Measurements from ENCODE around the gene B4GALT6.
"Not testable (repeated sequence)": the region's sequence is repeated elsewhere in the genome, so short reads cannot be mapped to it uniquely, and the experiment has no call there.

The B4GALT6 gene

DNA sequence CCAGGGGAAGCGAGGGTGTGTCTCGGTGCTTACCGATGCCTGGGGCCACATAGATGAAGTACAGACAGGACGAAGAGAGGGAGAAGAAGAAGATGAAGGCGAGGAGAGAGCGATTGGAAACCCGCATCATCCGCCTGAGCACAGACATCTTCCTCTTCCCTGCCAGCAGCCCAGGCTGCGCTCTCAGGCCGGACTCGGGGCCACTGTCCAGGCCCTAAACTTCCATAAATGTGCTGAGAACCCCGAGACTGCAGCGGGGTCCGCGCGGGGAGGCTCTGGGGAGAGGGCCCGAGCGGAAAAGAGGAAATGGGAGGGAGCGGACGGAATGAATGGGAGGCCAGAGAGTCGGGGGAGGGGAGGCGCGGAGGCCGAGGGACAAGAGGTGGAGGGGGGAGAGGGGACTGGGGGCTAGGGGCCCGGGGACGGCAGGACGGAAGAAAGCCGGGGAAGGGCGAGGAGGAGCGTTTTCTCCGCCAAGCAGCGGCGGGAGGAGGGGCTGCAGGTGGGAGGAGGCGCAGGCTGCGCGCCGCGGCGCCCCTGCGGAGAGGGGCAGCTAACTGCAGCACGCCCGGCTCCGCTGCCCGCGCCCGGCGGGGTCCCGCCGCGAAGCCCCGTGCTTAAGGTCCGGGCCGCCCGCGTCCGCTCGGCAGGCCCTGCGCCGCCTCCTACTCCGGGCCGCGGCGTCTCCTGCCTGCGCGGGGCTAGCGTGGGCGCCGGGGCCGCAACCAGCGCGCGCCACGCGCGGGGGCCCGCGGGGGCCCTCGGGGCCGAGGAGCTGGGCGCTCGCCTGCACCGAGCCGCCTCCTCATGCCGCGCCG is at the start of gene B4GALT6:
B4GALT6 (minus strand) TSS at position 303 of the 818 bp plus-strand sequence; CDS start at position 148, 155 bp downstream.
- Mint-ChIP-seq H3K4me3 (peak within 1 kb of the TSS; percentile 90), H3K27me3 (peaks cover 36% of the 10 kb centered on the region), H3K9me3 (no peaks in the 10 kb centered on the region), H3K4me1 (peaks cover 9% of the 10 kb centered on the region), H3K27ac (peak within 1 kb of the TSS; percentile 62), H3K36me3 (no peaks in the 10 kb centered on the region)
- ATAC-seq = peak; percentile 59

DNA sequence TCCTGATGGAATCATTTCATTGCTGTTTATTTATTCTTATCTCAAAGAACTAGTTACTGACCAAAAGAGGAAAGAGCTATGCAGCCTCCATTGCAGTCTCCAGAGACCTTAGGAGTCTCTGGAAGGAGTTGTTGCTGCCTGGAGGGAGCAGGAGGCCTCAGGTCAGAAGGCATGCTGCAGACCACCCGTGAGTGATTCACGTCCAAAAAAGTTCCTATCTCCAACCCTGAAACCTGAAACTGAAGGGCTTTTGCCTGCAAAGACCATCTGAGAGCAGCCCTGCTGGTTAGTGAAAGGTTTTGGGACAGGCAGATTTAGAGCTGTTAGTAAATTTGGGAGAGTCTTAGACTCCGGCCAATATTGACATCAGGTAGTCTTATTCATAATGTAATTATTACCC is 47.2 kb upstream of the B4GALT6 start:
- no peak overlapping the region for H3K4me3 Mint-ChIP-seq
- no peaks in the 10 kb centered on the region for H3K9me3 Mint-ChIP-seq
- H3K4me1 Mint-ChIP-seq = no peaks in the 10 kb centered on the region
- no peaks in the 10 kb centered on the region for H3K27me3 Mint-ChIP-seq
- H3K27ac Mint-ChIP-seq = no peak overlapping the region
- no peak for ATAC-seq
- no peaks in the 10 kb centered on the region for H3K36me3 Mint-ChIP-seq

- ATAC-seq, H3K27ac Mint-ChIP-seq, H3K9me3 Mint-ChIP-seq, H3K4me1 Mint-ChIP-seq, H3K4me3 Mint-ChIP-seq, H3K36me3 Mint-ChIP-seq: not testable (repeated sequence)
- H3K27me3 Mint-ChIP-seq = peaks cover 17% of the 10 kb centered on the region
These were observed 44.8 kb upstream of the B4GALT6 start for GRCh38 chr18:31729196-31729595.

DNA sequence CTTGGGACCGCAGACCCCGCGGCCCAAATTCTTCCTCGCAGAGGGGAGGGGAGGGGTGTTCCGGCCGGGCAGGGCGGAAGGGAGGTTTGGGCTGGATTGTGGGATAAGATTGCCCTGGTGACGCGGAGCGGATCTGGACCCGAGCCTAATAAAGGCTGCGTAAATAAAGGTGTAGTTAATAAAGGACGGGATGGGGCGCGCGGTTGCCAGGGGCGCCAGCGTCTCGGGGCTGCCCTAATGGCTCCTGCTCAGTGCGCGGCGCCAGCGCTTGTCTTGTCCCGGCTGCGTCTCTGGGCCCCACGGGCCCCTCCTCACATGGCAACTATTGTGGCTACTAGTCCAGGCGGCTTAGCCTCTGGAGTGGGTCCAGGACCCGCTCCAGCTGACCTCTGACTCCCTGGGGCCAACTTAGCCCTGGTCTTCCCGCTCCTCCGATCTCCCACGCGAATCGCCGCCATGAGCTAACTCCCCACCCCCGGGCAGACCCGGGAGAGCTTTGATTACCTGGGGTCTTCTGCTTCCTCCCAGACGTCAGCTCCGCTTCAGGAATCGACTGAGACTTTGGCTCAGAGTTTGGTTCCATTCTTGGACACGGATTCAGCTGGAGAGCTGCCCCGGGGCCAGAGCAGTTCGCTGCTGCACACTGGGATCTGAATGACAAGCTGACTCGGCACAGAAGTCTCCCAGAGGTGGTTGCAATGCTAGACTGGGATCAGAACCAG is 39.8 kb upstream of the B4GALT6 start:
- H3K27ac Mint-ChIP-seq = no peak overlapping the region
- peaks cover 21% of the 10 kb centered on the region for H3K27me3 Mint-ChIP-seq
- no peak for ATAC-seq
- peak overlapping the region; percentile 63 for H3K4me3 Mint-ChIP-seq
- peaks cover 7% of the 10 kb centered on the region for H3K4me1 Mint-ChIP-seq
- peaks cover 6% of the 10 kb centered on the region for H3K9me3 Mint-ChIP-seq
- H3K36me3 Mint-ChIP-seq = no peaks in the 10 kb centered on the region

DNA sequence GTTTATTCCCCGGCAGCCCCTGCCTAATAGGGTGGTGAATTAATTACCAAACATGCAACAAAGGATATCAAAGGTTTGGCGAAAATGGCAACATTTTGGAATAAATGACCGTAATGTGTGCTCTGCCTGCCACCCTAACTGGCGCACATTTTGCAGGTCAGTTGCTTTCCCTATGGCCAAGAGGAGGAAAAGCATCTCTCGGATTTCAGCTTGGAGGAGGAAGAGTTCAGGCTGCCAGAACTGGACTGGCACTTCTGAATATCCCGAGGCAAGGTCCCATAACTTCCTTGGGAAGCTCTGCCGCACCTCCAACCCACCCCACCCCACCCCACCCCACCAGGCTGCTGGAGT is 39.2 kb upstream of the B4GALT6 start:
- Mint-ChIP-seq H3K36me3 (no peaks in the 10 kb centered on the region), H3K27ac (no peak overlapping the region), H3K9me3 (peaks cover 7% of the 10 kb centered on the region), H3K4me1 (peaks cover 7% of the 10 kb centered on the region), H3K27me3 (peaks cover 21% of the 10 kb centered on the region), H3K4me3 (no peak overlapping the region)
- ATAC-seq = no peak

DNA sequence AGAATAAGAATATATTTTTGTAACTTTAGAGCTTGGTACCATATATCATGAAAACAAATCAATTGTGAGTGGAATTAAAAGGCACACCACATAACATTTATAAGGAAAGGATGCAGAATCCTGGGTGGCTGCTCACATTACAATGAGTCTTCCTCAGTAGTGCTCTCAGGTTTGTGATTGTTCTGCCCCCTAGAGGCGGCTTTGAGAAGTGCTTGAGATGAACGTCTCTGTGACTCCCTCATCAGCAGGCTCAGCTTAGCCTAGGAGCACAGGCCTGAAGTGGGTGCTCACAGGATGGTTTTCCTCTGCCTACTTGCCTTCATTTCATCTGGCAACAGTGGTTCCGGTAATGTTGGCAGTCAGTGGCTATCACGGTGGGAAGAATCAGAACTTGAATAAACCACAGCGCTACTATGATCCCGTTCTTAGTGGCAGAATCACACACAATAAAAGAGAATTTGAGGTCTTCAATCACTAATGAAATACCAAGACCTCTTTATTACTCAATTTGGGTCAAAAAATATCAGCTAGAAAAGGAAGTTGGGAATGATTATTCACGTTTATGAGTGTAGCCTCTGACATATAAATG is 38.1 kb upstream of the B4GALT6 start:
- Mint-ChIP-seq H3K9me3 (peaks cover 7% of the 10 kb centered on the region), H3K27me3 (peaks cover 21% of the 10 kb centered on the region), H3K4me1 (peaks cover 7% of the 10 kb centered on the region), H3K36me3 (no peaks in the 10 kb centered on the region), H3K4me3 (no peak overlapping the region), H3K27ac (no peak overlapping the region)
- peak; percentile 79 for ATAC-seq

GRCh38 chr18:31721601-31722000 is 37.2 kb upstream of the B4GALT6 start:
- no peak overlapping the region for H3K27ac Mint-ChIP-seq
- peaks cover 7% of the 10 kb centered on the region for H3K4me1 Mint-ChIP-seq
- peaks cover 7% of the 10 kb centered on the region for H3K9me3 Mint-ChIP-seq
- no peak for ATAC-seq
- no peaks in the 10 kb centered on the region for H3K36me3 Mint-ChIP-seq
- H3K4me3 Mint-ChIP-seq = no peak overlapping the region
- H3K27me3 Mint-ChIP-seq = peaks cover 21% of the 10 kb centered on the region

DNA sequence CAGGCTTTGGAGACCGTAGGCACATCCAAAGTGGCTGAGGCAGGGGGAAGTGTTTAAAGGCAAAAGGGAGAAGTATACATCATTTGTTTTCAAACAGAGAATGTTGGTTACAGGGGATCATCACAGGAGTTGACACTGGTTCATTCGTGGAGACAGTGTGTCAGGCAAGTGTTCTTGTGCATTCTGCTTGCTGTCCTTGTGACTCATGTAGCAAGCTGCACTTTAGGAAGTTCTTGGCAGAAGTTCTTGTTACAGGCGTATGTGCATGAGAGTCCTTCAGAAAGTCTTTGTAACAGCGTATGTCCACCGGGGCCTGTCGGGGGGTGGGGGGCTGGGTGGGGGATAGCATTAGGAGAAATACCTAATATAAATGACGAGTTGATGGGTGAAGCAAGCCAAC is 36.5 kb upstream of the B4GALT6 start:
- H3K4me1 Mint-ChIP-seq = peaks cover 7% of the 10 kb centered on the region

GRCh38 chr18:31719363-31720006 is 35.1 kb upstream of the B4GALT6 start:
- Mint-ChIP-seq H3K27me3 (peaks cover 7% of the 10 kb centered on the region), H3K4me1 (peaks cover 5% of the 10 kb centered on the region), H3K4me3 (no peak overlapping the region), H3K27ac (no peak overlapping the region), H3K9me3 (peaks cover 7% of the 10 kb centered on the region), H3K36me3 (no peaks in the 10 kb centered on the region)
- no peak for ATAC-seq

More for the DNA sequence above, 36.5 kb upstream of the B4GALT6 start:
- no peaks in the 10 kb centered on the region for H3K36me3 Mint-ChIP-seq
- peaks cover 7% of the 10 kb centered on the region for H3K9me3 Mint-ChIP-seq
- no peak overlapping the region for H3K4me3 Mint-ChIP-seq
- no peak overlapping the region for H3K27ac Mint-ChIP-seq
- ATAC-seq = no peak
- peaks cover 21% of the 10 kb centered on the region for H3K27me3 Mint-ChIP-seq

DNA sequence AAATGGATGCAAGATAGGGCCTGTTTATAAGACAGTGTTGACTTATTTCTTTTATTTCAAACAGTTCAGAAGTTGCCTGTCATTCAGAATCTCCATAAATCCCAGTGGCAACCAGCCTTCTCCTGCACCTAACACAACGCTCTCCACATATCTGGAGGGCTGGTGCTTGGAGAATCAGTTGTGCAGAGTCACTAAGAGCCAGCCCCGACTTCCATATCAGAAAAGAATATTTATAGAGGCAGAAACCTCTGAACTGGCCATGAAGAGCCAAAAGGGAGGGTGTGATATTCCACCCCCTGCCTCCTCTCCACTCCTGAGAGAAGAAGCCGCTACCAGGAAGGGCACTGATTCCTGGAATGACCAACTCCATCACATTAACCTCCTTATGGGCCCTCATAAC is 34.0 kb upstream of the B4GALT6 start:
- H3K9me3 Mint-ChIP-seq = peaks cover 7% of the 10 kb centered on the region
- no peak overlapping the region for H3K27ac Mint-ChIP-seq
- ATAC-seq = no peak
- H3K27me3 Mint-ChIP-seq = no peaks in the 10 kb centered on the region
- no peaks in the 10 kb centered on the region for H3K4me1 Mint-ChIP-seq
- H3K36me3 Mint-ChIP-seq = no peaks in the 10 kb centered on the region
- H3K4me3 Mint-ChIP-seq = no peak overlapping the region

DNA sequence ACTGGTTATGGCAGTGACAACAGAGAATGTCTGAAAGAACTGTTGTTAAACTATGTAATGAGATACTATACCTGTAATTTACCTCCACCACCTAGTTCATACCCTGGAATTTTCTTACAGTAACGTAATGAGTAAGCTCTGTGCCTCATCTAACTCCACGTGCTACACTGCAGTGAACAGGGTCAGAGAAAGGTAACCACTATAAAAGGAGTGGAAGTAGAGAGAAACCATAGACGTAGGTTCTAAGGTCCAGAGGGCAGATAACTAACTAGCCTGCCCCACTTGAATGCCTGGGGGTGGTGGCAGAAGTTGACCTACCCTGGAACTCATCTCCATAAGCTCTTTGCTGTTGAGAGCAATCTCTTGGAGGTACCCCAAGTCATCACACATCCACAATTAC is 32.0 kb upstream of the B4GALT6 start:
- peak; percentile 16 for ATAC-seq
- H3K27ac Mint-ChIP-seq = no peak overlapping the region
- H3K4me1 Mint-ChIP-seq = no peaks in the 10 kb centered on the region
- H3K36me3 Mint-ChIP-seq = no peaks in the 10 kb centered on the region
- peaks cover 7% of the 10 kb centered on the region for H3K9me3 Mint-ChIP-seq
- no peak overlapping the region for H3K4me3 Mint-ChIP-seq
- H3K27me3 Mint-ChIP-seq = no peaks in the 10 kb centered on the region

- H3K36me3 Mint-ChIP-seq = no peaks in the 10 kb centered on the region
- H3K9me3 Mint-ChIP-seq = no peaks in the 10 kb centered on the region
- no peaks in the 10 kb centered on the region for H3K27me3 Mint-ChIP-seq
- no peaks in the 10 kb centered on the region for H3K4me1 Mint-ChIP-seq
- no peak overlapping the region for H3K4me3 Mint-ChIP-seq
- no peak overlapping the region for H3K27ac Mint-ChIP-seq
- no peak for ATAC-seq
These were observed 27.2 kb upstream of the B4GALT6 start for GRCh38 chr18:31711365-31712172.

DNA sequence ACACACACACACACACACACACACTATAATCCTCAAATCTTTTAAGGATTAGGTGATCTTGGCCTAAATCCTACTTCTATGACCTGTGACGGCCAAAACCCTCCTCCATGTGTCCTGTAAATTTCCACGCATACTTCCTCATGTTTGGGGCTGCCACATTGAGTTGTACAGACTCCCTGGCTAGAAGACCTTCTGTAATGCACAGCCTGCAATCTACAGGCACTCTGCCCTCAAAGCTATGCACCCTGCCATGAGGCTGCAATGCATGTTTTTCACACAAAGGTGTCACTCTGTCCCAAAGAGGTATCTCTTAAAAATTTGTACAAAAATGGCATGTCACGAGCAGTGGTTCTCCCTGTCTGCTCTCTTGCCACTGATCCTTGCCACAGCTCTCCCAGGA is 26.4 kb upstream of the B4GALT6 start:
- no peaks in the 10 kb centered on the region for H3K36me3 Mint-ChIP-seq
- H3K4me1 Mint-ChIP-seq = no peaks in the 10 kb centered on the region
- no peak overlapping the region for H3K27ac Mint-ChIP-seq
- no peak overlapping the region for H3K4me3 Mint-ChIP-seq
- ATAC-seq = peak; percentile 45
- H3K27me3 Mint-ChIP-seq = no peaks in the 10 kb centered on the region
- H3K9me3 Mint-ChIP-seq = no peaks in the 10 kb centered on the region

GRCh38 chr18:31707815-31708214 is 23.4 kb upstream of the B4GALT6 start:
- Mint-ChIP-seq H3K27ac (no peak overlapping the region), H3K27me3 (no peaks in the 10 kb centered on the region), H3K36me3 (no peaks in the 10 kb centered on the region), H3K4me3 (no peak overlapping the region), H3K4me1 (no peaks in the 10 kb centered on the region), H3K9me3 (no peaks in the 10 kb centered on the region)
- ATAC-seq = no peak

DNA sequence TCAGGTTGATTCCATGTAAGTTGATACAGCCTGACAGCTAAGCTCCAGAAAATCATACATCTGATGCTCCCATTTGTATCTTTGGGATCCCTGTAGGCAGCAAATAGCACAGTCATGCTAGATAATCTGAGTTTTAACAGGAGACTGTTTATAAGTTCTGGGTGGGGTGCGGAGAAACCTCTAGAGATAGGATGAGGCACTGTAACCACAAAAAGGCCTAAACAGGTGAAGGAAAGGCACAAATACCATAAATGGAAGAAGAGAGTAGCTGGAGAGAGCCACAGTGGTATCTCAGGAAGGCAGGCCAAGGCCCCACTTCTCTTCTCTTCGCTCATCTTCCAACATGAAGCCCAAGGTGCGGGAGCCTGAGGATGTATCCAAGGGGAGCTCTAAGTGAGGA is 18.1 kb upstream of the B4GALT6 start:
- H3K36me3 Mint-ChIP-seq = no peaks in the 10 kb centered on the region
- no peaks in the 10 kb centered on the region for H3K4me1 Mint-ChIP-seq
- peaks cover 10% of the 10 kb centered on the region for H3K27me3 Mint-ChIP-seq
- no peak overlapping the region for H3K4me3 Mint-ChIP-seq
- no peak for ATAC-seq
- peaks cover 3% of the 10 kb centered on the region for H3K9me3 Mint-ChIP-seq
- H3K27ac Mint-ChIP-seq = no peak overlapping the region
